22Rv1 (cell line): ENCODE results near the gene SLC35F5.

Experiments used
- H3K27ac ChIP-seq: fragments of 450-650 bp; 2 replicates; pipeline ENCODE4 v1.5.1; 2017
- ZFX ChIP-seq: fragments of 450-650 bp; IDR thresholded peaks from 2 replicates; pipeline ENCODE4 v1.6.1; 2017; ENCODE audit warnings: antibody characterized with exemption, borderline replicate concordance
- TF ChIP-seq, protein P1 (sequence below): fragments of 450-650 bp; IDR thresholded peaks from 2 replicates; pipeline ENCODE4 v1.5.1; 2017; ENCODE audit warnings: mild to moderate bottlenecking

SLC35F5 gene

DNA sequence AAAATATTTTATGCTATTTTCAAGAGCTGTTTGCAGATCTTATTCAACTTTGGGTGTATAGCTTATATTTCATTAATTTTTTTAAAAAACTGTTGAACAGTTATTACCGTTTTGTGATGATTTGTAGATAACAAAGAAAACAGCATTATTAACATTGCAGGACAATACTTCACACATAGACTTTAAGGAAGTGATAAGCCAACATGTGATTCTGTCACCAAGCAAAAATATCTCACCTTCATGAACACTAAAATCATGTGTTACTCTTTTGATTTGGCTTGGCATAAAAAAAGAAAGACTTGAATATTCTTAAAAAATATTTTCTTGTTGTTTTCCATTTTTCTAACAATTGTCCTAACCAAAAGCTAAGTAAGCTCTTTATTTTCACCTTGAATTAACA, 33.0 kb downstream of the SLC35F5 start:
- TF ChIP-seq ZFX, result no peak
- TF ChIP-seq, protein P1, sequence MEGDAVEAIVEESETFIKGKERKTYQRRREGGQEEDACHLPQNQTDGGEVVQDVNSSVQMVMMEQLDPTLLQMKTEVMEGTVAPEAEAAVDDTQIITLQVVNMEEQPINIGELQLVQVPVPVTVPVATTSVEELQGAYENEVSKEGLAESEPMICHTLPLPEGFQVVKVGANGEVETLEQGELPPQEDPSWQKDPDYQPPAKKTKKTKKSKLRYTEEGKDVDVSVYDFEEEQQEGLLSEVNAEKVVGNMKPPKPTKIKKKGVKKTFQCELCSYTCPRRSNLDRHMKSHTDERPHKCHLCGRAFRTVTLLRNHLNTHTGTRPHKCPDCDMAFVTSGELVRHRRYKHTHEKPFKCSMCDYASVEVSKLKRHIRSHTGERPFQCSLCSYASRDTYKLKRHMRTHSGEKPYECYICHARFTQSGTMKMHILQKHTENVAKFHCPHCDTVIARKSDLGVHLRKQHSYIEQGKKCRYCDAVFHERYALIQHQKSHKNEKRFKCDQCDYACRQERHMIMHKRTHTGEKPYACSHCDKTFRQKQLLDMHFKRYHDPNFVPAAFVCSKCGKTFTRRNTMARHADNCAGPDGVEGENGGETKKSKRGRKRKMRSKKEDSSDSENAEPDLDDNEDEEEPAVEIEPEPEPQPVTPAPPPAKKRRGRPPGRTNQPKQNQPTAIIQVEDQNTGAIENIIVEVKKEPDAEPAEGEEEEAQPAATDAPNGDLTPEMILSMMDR, result no peak
- no peak overlapping the region for H3K27ac ChIP-seq

DNA sequence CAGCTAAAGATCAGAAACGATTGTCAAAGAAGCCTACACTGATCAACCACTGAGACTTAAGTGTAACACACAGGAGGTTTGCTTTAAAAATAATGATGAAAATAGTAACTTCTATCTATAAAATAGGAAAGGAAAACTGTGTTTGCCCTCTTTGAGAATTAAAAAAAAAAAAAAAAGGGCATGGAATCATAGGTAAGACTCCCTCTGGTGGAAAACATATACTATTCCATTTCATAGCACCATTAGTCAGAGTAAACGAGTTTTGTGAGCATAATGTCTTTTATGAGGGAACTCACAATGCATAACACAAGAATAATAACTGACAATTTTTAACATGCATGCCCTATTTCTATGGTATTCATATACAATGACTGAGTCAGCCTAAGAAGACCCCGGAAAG, 36.3 kb downstream of the SLC35F5 start:
- TF ChIP-seq, protein P1, result peak; percentile 70
- TF ChIP-seq ZFX, result no peak
- H3K27ac ChIP-seq, result no peak overlapping the region

DNA sequence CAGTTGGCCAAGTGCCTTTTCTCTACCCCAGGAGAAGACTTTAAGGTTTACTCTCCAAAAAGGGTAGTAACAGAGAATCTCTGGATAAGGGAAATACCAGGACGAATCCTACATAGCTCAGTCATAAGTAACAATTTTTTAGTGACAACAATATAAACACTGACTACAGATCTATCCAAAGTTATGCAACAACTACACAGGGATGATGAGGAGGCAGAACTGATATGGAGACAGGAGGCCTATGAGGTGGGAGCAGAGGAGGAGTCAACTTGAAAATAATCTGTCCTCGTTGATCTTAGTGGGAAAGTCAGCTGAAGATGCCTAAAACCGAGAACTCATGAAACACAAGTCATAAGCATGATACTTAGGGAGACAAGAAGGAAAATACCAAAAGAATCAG, 40.2 kb downstream of the SLC35F5 start:
- TF ChIP-seq, protein P1, result no peak
- no peak for TF ChIP-seq ZFX

DNA sequence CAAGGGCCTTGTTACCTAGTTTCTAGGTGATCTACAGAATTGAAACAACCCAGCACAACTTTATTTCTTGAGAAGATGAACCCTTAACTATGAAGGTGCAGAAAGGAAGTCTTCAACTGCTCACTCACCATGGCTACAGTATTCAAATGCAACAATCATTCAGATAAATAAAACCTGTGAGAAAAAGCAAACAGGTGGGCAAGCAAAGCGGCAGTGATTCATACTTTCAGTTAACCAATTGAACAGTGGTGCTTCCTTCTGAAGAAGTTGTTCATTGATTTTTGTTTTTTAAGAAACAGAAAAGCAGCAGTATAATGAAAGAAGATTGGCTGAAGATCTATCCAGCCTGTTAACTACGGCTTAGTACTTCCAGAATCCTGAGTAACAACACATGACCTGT, 43.5 kb downstream of the SLC35F5 start:
- TF ChIP-seq, protein P1, result no peak
- TF ChIP-seq ZFX, result no peak
- H3K27ac ChIP-seq, result no peak overlapping the region; the same call in 1 of the 2 replicates

More for the DNA sequence above, 40.2 kb downstream of the SLC35F5 start:
- H3K27ac ChIP-seq, result no peak overlapping the region

DNA sequence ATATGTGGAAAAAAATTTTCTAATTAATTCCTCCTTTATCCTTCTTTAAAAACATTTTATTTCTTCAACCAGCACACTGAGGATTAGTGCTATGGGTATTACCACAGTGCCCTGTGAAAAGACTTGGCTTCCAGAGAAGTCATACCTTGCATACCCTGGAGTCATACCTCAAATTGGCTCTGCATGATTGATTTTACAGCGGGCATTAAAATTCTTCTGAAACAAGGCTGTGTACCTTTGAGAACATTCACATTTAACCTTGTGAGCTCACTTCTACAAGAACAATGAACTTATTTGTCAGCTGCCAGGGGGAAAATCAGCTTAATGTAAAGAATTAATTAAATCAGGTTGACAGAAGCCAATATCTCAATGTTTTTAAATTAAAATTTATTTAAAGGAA, 44.6 kb downstream of the SLC35F5 start:
- peak overlapping the region; percentile 36 for H3K27ac ChIP-seq
- TF ChIP-seq ZFX, result no peak
- TF ChIP-seq, protein P1, result no peak

DNA sequence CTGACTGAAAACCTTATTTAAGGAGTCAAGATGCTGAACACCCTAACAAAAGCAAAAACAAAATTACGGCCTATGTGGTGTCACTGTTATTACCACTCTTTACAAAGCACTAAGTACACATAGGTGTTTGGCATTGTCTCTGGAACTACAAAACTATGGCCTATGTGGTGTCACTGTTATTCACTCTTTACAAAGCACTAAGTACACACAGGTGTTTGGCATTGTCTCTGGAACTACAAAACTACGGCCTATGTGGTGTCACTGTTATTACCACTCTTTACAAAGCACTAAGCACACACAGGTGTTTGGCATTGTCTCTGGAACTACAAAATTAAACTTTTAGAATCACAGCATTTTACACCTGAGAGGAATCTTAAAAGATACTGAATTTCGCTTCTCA, 47.4 kb downstream of the SLC35F5 start:
- no peak for TF ChIP-seq ZFX
- TF ChIP-seq, protein P1, result no peak
- peak overlapping the region; percentile 44 for H3K27ac ChIP-seq

DNA sequence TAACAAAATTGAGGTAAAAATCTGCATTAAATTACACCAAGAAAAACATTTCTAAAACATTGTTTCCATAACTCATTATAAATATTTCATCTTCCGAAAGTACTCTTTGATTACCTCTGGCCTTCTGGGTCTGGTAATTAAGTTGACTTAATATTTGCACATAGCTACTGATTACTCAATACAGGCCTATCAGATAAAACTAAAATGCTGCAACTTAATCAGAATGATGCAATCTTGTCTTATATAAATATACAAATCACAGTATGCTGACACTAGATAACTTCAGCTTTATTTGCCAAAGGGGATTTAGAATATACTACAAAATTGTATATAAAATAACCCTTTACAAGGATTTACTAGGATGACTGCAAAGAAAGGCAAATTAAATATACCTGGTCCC, 49.3 kb downstream of the SLC35F5 start:
- TF ChIP-seq ZFX, result no peak
- TF ChIP-seq, protein P1, result no peak
- no peak overlapping the region for H3K27ac ChIP-seq
